ENCODE data around the gene RPTOR.

Gene RPTOR

DNA sequence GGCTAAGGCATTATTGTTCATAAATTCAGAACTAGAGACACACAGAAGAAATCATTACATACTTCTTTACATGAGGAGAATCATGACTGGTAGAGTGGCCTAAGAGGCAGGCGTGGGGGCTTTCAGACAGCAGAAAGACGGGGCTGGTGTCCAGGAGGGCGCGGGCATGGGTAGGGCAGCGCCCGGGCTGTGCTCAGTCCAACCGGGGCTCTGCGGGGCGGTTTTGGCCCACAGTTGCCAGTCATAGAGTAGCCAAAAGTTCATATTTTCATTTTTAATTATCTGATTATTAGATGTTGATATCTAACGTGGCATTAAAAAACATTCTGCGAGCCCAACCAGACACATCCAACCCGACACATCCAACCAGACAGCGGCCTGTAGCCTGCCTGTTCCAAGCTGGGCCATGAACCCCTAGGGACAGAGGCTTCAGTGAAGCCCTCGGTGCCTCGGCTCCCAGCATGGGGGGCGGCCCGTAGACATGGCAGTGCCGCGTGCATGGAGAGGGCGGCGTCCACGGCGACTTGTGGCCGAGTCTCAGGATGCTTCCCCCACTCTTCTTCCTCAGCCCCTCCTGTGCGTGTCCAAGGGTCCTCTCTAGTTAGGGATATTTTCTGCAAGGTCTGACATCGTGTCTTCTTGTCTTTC is 284.7 kb downstream of the RPTOR start:
- no peak for DNase-seq (ENCODE audit: low read depth in 2 of 2)

GRCh38 chr17:80830020-80830780 is 285.6 kb downstream of the RPTOR start:
- DNase-seq (ENCODE audit: low read depth in 2 of 2), result no peak

- DNase-seq (ENCODE audit: low read depth in 2 of 2), result no peak
Observed at GRCh38 chr17:80831491-80831890, 286.9 kb downstream of the RPTOR start.

DNA sequence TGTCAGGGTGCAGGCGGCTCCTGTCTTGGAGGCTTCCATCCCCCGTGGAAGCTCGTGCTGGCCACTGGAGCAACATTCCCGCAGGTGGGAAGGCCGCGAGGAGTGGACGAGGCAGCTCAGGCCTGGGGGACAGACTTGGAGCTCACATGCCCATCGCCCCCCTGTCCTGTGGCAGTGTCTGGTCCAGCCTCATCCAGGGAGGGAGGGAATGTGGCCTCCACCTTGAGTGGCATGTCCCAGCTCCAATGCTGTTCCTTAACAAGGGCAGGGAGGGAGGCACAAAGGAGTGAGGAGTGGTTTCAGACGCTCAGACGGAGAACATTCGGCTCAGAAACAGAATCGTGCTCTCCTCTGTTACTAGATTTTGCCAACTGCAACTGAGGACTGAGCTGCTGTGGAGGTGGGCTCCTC is 287.6 kb downstream of the RPTOR start:
- no peak for DNase-seq (ENCODE audit: low read depth in 2 of 2)

GRCh38 chr17:80832888-80833583 is 288.4 kb downstream of the RPTOR start:
- peak; percentile 72 to 73 for DNase-seq (ENCODE audit: low read depth in 2 of 2)

- DNase-seq (ENCODE audit: low read depth in 2 of 2), result no peak
Observed at GRCh38 chr17:80833952-80834892, 289.6 kb downstream of the RPTOR start.

GRCh38 chr17:80834893-80835275 is 290.2 kb downstream of the RPTOR start:
- no peak for DNase-seq (ENCODE audit: low read depth in 2 of 2)

GRCh38 chr17:80835816-80836657 is 291.4 kb downstream of the RPTOR start:
- no peak for DNase-seq (ENCODE audit: low read depth in 2 of 2)

DNA sequence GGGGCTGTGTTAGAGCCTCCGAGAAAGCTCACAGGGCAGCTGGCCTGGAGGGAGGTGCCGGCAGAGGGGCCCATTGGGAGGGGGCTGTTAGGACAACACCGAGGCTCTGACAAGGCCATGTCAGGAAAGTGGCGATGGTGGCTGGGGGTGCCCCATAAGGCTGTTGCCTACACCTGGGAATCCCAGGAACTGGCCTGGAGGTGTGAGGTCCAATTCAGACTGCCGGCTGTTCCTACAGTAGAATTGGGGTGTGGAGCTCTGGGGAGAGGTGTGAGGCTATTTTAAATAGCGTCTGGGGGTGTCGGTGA is 292.0 kb downstream of the RPTOR start:
- no peak for DNase-seq (ENCODE audit: low read depth in 2 of 2)

DNA sequence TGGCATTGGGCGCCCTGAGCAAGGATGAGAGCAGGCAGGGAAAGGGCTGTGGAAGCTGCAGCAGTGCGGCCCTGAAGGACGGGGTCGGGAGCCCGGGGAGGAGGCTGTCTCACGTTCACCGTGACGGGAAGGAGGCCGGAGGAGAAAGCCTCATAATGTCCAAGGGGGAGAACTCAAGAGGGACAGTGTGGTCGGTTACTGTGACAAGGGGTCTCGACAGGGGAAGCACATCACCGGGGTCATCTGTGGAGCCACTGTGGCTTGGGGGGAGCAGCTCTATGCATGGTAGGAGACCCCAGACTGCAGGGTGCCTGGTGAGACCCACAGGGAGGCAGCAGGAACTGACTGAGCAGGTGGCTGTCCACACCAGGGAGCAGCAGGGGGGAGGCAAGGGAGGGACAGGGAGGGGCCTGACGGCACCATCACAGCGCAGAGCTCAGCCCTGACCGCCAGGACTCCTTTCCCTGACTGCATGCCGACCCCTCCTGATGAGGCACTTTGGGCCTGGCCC is 292.4 kb downstream of the RPTOR start:
- DNase-seq (ENCODE audit: low read depth in 2 of 2), result no peak

- no peak for DNase-seq (ENCODE audit: low read depth in 2 of 2)
Observed at GRCh38 chr17:80837711-80838110, 293.1 kb downstream of the RPTOR start.

DNA sequence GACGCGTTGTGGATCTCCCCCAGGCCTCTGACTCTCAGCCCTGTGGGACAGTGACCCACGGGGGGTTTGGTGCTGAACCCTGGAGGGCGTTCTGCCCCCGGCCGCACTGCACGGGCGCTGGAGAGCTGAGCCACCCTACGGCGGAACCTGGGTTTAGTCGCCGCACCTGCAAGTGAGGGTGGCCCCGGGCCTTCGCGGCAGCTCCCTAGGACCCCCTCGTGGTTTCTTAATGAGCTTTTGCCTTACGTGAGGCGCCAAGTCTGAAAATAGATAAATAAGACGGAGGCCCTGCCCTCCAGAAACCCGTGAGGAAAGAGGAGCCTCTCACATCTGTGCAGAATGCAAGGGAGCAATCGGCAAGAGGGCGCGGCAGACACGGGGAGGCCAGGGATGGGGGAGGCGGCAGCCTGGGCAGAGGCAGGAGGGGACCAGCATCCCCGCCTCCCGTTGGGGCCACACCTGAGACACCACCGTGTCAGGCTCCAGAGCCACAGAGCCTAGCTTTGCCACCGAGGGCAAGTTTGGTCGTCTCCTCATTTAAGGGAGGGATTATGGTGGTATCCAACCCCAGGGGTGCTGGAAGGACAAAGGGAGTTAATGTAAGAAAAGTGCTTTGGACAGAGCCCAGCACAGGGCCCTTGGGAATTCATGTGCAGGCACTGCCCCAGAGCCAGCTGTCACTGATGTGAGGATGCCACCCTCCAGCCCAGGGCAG is 293.8 kb downstream of the RPTOR start:
- DNase-seq (ENCODE audit: low read depth in 2 of 2), result no peak

- DNase-seq (ENCODE audit: low read depth in 2 of 2), result no peak
Observed at GRCh38 chr17:80839026-80839345, 294.3 kb downstream of the RPTOR start.

DNA sequence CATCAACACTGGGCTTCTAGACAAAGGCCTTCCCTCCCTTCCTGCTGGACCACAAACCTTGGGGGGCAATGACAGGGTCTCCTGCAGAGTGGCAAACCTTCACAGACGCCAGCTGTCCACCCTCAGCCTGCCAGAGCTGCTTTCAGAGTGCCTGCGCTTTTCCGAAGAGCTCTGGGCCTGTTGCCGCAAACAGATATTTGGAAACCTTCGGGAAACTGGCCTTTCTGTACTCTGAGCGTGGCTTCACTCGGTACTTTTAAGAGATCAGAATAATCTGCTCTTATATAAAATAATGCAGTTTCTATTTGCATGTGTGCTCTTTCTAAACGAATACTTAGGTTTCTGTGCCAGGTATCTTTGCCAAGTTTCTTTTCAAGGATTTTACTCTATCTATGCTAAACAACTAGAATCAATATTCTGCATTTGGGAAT is 294.9 kb downstream of the RPTOR start:
- no peak for DNase-seq (ENCODE audit: low read depth in 2 of 2)

- no peak for DNase-seq (ENCODE audit: low read depth in 2 of 2)
Observed at GRCh38 chr17:80839970-80840369, 295.3 kb downstream of the RPTOR start.

DNA sequence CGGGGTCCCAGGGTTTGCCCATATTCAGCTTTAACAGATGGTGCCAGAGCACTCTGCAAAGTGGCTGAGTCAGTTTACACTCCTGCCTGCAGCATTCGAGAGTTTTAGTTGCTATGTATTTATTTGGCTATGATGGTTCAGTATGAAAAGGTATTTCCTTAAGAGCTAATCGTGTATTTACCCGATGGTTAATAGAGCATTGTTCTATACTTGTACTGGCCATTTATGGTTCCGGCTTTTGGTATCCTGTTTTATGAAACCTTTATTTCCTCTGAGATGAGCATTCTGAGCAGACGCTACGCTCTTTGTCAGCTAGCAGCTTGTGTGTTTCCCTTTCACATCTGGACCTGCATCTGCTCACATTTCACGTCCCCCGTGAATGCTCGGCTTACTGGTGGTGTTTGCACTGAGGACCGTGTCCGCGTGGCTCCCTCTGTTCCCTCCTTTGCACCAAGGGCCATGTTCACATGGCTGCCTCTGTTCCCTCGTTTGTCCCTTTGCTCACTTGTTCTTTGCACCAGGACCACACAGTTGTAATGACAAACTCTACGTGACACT is 297.9 kb downstream of the RPTOR start:
- DNase-seq (ENCODE audit: low read depth in 2 of 2), result no peak

- no peak for DNase-seq (ENCODE audit: low read depth in 2 of 2)
Observed at GRCh38 chr17:80843741-80844156, 299.1 kb downstream of the RPTOR start.

DNA sequence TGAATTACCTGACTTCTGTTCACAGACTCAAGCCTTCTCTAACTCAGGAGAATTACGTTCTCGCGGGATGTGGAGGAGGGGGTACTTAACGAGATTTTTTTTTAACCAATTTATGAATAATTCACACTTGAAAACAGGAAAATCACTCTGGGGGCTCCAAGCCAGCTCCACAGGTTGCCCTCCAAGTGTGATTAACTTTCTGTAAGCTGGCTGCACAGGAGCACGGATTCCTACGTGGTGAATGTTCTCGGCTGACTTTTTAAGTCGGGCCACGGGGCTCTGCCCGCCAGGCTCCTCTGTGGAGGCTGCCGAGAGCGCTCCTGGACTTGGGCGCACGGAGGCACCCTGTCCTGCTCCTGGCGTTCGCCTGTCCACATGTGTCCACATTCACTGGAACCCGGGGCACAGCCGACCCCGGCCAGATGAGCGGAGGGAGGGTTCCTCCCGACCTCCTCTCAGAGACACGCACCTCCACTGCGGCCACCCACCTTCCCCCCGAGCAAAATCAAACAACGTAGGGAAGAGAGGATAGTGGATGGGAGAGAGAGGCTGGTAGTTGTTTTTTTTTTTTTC is 299.9 kb downstream of the RPTOR start:
- DNase-seq (ENCODE audit: low read depth in 2 of 2), result no peak

- no peak for DNase-seq (ENCODE audit: low read depth in 2 of 2)
Observed at GRCh38 chr17:80845069-80845862, 300.6 kb downstream of the RPTOR start.
